NCI-H187 (cell line): Measurements from ENCODE around the gene LAMC3.
"Not testable (repeated sequence)": the region's sequence is repeated elsewhere in the genome, so short reads cannot be mapped to it uniquely, and the experiment has no call there.

Source experiments
- DNase-seq, 2 experiments: peaks; one replicate each; lab custom pipeline; 2025; lab: John Stamatoyannopoulos, UW

LAMC3 gene

DNA sequence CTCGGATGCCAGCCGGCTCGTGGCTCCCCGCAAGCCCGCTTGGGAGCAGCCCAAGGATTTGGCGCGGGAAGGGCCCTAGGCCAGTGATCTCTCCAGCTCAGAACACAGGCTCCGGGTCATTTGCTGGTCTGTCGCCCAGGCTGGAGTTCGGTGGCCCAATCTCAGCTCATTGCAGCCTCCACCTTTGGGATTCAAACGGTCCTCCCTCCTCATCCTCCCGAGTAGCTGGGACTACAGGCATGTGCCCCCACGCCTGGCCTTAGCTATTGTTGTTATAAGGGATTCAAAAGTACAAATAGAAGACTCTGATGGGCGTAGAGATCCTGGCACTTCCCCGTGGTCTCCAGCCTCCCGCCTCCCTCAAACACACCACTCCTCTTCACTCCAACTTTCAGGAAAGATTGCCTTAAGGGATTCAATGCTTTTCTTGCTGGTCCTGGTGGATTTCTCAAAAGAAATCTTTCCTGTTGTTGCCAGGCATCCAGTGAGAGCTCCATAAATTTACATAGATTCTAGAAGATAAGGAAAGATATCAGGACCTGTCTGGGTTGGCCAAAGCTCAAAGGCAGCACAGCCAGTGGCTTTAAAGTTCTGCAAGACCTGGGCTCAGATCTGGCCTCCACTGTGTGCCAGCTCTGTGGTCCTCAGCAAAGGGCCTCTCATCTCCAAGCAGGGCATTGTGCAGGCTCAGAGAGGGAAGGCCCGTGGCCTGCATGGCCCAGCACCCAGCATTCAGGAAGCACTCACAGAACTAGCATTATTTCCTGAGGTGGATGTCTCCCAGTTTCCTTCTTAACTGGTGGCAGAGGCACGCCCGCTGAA, 88.4 kb downstream of the LAMC3 start:
- DNase-seq, result no peak

DNA sequence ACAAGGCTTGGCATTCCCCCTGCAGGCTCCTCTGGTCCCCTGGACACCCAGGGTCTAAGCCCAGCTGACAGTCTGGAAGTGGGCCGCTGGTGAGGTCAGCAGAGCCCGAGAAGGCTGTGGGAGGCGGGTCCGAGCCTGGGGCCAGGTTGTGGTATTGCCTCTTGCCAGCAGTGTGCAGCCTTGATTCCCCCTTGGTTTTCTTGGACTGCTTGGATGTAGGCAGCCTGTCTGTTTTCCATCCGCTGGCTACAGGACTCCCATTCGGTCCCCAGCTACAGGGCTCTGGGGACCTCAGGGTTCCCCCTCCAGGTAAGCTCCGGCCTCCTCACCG, 88.9 kb downstream of the LAMC3 start:
- DNase-seq, result no peak

DNA sequence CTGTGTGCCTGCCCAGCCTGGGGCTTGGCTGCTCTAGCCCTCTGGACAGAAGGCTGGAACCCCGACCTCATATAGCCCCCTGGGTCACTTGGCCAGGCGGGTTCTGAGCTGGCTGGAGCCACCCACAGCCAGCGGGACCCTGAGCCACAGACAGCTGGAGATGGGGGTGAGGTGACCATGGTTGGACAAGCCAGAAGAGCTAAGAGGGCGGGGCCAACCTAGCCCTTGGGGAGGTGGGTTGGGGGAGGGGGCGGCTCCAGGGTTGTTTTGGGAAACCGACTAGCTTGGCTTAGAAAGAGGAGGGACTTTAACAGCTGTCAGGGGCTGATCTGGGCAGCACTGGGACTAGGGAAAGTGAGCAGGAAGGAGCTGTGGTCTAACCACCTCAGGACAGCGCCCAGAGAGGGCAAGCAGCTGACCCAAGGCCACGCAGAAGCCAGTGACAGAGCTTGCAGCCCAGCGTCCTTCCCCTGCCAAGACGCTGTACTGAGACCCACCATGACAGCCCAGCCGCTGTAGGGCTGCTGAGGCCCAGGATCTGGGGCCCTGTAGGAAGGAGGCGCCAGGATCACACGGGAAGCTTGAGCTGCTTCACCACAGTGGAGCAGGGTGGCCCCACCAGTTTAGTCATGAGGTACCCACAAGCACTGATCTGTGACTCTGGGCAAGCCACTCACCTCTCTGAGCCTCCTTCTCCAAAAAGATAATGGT, 89.6 kb downstream of the LAMC3 start:
- no peak for DNase-seq

DNA sequence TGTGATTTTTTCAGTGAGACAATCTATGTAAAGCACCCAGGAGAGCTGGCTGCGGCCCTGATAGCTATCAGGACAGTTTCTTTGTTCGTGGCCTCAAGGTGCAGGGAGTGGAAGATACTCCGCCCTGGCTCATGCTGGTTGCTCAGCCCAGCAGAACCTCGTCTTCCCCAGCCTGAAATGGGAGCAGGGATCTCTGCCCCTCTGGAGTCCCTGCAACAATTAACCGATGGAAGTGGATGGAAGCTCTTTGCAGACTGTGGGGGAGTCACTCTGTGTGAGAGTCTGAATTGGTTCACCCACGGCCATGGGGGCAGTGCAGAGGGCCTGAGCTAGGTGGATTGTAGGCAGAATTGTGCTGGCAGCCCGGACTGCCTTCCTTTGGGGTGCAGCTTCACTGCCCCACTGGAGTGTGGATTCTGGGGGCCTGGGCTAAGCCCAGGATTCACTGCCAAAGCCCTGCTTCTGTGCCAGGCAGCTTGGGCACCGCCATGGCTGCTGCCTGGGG, 90.2 kb downstream of the LAMC3 start:
- DNase-seq, result no peak

DNA sequence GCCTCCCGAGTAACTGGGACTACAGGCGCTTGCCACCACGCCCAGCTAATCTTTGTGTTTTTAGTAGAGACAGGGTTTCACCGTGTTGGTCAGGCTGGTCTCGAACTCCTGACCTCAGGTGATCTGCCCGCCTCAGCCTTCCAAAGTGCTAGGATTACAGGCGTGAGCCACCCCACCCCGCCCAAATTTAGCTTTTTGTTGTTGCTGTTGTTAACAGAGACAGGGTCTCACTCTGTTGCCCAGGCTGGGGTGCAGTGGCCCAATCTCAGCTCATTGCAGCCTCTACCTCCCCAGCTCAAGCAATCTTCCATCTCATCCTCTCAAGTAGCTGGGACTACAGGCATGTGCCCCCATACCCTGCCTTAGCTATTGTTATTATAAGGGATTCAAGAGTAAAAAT, 90.9 kb downstream of the LAMC3 start:
- not testable (repeated sequence) for DNase-seq

DNA sequence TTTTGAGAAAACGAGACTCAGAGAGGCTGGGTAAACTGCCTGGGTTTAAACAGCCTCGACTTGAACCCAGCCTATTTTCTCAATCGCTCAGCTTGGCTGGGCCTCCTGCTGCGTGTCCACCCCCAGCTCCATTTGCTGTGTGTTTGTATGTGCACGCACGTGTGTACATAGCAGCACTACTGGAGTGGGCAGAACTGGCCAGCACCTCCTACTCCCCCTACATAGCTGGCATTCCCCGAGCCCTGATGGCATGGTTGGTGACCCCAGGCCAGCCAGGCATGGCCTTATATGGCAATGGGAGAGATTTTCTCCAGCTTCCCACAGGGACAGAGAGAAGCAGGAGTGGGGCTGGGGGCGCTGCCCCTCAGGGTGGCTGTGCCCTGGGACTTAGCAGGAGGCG, 91.5 kb downstream of the LAMC3 start:
- no peak for DNase-seq

DNA sequence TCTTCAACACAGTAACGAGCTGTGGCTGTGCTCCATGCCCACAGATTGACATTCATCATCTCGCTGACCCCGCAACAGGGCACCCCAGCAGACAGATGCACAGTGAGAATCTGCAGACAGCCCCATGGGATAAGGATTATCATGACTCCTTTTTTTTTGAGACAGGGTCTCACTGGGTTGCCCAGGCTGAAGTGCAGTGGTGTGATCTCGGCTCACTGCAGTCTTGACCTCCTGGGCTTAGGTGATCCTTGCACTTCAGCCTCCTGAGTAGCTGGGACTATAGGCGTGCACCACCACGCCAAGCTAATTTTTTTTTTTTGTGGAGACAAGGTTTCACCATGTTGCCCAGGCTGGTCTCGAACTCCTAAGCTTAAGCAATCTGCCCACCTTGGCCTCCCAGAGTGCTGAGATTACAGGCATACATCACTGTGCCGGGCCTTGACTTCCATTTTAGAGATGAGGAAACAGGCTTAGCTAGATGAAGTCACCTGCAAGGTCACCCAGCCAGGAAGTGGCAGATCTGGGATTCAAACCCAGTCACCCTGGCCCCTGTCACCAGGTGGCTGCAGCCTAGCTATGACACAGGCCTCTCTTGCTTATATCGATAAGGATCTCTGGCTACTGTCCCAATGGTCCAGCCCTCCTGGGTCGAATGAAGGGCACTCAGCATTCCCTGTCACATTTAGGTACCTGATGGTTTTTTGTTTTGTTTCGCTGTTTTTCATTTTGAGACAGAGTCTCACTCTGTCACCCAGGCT, 92.4 kb downstream of the LAMC3 start:
- DNase-seq, result no peak

DNA sequence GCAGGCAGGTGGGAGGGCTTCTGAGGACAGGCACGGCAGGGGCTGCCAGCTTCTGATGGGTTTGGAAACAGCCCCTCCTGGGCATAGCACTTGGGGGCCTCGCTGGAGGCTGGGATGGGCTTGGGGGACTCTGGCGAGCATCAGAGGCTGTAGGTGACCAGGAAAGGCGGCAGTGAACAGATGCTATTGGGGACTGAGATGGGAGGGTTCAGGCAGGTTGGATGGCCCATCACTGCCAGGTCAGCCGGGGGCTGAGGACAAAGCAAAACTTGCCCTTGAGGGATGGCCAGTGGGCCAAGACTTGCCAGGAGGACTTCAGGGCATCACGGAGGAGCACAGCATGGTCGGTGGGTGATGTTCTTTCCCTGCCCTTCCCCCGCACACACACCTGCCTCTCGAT, 94.0 kb downstream of the LAMC3 start:
- DNase-seq, result no peak

DNA sequence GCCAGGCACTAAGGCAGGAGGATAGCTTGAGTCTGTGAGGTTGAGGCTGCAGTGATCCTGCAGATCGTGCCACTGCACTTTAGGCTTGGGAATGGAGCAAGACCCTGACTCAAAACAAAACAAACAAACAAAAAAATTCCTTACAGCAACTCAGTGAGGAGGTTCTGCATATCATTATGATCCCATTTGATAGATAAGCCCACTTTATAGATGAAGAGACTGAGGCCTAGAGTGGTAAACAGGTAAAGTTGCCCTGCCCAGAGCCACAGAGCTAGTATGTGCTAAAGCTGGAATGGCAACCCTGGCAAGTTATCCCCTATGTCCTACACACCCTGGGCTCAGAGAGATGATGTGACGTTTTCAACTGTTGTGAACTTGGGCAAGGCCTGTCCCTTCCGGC, 94.6 kb downstream of the LAMC3 start:
- DNase-seq, result no peak

DNA sequence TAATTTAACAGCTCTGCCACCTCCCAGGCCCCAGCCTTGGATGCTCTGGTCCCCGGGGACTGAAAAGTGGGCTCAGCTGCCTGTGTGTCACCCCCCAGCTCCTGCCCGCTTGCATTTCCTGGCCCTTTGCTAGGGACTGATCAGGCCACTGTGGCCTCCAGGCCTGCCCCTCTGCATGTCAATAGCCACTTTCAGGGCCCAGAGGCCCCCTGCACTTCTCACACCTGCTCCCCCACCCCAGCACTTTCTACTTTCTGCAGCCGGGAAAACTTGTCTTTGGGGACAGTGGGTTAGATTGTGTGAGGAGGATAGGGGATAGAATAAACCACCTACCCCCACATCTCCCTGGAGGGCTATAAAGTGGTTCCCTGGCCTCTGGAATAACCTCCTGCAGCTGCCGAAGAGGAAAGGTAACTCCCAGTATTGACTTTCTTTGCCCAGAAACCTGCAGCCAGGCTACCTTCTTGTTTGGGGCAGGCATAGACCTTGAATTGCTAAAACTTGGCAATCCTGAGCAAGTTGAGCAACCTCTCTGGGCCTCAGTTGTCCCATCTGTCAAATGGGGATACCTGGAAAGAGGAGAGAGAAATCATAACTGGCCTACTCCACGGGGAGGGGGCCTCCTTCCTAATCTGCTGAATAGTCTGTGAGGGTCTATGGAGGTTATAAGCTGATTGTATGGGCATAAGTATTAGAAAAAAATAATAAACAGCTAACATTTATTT, 95.2 kb downstream of the LAMC3 start:
- DNase-seq, result no peak

DNA sequence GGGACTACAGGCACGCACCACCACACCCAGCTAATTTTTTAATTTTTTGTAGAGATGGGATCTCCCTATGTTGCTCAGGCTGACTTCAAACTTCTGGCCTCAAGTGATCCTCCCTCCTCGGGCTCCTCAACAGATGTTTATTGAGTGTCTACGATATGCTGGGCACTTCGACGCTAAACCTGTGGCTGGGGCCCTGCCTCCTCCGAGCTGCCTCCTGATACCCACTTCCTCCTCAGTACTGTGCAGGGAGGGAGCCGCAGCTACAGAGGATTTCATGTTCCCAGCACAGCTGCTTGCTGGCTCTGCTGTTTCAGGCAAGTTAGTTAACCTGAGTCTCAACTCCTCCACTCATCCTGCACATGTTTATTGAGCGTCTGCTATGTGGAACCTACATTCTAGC, 97.0 kb downstream of the LAMC3 start:
- DNase-seq, result no peak

DNA sequence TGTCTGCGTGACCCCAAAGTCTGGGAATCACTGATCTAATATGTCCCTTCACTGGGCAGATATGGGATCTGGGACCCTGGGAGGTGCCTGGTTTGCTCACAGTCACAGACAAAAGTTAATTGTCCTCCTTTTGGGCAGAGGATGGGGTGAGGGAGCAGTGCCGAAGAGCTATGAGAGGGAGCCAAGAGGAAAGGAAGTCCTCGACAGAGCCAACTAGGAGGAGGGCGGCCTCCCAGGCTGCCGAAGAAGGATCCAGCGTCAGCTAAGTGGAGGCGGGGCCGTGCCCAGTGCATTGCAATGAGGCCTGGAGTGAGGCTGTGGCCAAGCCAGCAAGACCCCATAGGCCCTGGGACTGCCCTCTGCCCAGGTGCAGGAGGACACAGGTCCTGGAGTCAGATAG, 98.8 kb downstream of the LAMC3 start:
- no peak for DNase-seq

DNA sequence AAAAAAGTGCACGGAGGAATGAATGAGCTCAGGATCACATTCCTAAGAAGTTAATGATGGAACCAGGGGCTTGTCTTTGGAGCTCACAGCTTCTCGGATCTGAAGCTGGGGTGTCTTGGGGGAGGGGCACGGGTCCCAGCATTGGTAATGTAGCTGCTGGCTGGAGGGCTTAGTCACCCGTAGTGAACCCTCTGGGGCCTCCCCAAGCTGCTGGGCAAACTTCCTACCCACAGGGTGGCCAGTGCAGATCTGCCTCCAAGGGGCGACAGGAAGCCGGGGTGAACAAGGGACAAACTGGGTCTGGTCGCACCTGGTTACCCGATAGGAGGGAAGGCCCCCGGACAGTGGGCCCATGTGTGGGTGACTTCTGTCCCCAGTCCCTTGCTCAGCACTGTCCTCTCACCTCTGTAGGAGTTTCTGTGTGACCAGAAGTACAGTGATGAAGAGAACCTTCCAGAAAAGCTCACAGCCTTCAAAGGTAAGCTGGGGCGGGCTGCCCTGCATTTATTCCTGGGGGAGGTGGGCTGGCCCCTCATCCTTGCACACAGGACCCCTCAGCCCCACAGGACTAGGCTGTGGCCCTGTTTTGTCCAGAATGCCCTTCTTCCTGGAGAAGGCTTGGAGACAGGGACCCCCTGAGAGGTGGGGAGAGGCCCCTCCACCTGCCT, 102.3 kb downstream of the LAMC3 start:
- DNase-seq, result no peak

DNA sequence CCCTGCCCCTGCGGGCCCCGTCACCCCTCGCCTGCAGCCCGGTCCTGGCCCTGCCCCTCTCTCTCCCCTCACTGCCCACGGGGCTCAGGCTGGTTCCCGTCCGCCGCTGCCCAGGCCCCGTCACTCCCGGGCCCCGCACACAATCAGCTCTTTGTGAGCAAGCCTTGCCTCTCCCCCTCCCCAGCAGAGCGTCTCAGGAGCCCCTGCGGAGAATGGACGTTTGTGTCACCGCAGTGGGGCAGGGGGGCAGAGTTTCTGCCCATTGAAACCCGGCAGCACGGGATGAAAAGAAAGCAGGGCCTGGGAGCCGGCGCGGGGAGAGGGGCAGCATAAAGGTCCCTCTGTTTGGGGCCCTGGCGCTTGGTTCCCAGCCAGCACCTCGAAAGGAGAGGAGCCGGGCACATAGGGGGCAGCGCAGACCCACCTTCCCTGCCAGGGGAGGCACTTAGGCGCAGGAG, 102.9 kb downstream of the LAMC3 start:
- DNase-seq, result no peak

DNA sequence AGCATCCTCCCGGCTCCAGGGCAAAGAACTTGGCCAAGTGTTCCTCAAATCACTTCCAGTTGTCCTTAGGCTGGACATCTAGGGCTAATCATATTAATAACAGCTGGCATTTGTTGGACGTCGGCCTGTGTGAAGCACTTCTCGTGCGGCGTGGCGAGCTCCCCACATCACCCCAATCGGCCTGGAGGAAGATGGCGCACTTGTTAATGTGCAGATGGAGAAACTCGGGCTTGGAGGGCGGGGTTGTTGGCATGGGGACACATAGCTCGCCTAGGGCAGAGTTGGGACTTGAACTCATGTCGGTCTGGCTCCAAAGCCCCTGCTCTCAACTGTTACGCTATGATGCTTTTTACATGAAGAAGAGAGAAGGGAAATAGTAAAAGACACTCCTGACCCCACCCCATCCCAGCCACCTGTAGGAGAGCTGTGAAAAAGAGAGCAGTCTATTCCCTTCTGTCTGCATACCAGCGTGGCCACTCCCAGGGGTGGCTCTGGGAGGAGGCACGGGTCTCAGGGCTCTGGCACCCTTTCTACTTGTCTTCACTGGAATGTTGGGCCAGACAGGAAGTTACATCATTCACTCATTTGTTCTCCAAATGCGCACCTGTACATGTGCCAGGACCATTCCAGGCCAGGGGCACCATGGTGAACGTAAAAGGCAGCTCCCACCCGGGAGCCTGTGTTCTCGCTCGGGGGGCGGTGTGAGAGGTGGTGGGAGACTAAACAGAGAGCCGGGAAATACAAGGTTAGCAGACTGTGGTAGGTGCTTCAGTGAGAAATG, 103.6 kb downstream of the LAMC3 start:
- no peak for DNase-seq

DNA sequence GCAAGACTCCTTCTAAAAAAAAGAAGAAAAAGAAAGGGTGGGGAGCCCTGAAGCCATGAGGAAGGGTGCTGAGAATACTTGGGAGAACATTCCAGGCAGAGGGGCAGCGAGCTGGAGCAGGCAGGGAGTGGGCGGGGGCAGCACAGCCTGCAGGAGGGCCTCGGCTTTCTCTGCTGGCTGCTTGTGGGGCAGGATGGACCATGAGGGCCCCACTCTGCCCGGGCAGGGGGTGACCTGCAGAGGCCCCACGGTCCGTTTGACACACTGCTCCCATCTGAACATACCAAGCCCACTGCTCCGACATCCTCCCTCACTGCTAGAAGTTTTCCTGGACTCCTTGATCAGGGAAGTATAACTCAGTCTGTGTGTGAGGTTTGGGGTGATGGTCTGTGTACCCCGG, 104.7 kb downstream of the LAMC3 start:
- no peak for DNase-seq

DNA sequence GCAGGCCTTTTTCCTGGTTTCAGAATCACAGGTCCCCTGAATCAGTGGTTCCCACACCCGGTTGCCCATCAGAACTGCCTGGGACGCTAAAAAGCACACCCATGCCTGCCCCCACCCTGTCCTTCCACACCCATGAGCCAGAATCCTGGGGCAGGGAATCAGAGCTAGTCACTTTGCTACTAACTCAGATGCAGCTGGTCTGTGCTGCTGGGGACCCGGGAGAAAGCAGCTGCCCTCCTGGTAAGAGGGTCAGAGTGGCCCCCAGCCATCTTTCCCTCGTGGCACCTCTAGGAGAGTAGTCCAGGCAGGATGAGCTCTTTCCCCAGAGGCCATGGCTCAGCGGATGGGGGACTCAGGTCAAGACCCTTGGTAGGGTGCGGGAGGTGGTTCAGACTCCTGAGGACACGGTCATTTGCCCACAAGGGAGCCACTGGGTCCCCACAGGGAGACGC, 105.1 kb downstream of the LAMC3 start:
- DNase-seq, result no peak

DNA sequence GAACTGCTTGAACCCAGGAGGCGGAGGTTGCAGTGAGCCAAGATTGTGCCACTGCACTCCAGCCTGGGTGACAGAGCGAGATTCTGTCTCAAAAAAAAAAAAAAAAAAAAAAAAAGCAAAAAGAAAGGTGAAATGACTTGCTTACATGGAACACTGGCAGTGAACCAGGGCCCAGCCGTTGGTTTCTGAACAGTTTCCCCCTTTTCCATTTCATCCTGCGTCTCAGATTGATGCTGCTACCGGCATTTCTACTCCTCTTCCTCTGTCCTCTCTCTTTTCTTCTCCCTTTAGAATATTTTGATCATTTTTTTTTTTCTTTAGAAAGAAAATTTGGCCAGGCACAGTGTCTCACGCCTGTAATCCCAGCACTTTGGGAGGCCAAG, 106.4 kb downstream of the LAMC3 start:
- not testable (repeated sequence) for DNase-seq

DNA sequence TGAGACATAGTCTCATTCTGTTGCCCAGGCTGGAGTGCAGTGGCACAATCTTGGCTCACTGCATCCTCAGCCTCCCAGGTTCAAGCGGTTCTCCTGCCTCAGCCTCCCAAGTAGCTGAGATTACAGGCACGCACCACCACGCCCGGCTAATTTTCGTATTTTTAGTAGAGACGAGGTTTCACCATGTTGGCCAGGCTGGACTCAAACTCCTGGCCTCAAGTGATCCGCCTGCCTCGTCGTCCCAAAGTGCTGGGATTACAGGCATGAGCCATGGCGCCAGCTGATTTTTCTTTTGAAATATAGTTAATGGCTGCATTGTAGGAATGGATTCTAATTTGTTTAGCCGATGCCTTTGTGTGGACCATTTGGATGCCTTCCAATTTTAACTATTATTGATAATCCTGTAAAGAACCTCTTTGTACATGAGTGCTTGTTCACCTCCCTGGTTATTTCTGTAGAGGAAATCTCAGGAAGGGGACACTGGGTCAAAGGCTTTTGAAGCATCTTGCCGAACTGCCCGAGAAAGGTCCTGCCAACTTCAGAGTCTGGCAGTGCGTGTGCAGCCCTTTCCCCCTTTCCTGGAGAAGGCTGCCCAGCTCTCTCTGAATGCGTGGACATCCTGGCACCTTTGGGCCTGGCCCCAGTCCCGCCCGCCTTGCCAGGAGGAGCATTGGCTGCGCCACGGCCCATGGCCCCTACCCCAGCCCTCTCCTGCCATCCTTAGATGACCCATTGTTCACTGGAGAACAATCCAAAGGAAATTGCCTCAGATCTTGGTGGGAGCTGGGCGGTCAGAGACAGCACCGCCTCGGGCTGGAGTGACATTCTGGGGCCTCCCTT, 107.5 kb downstream of the LAMC3 start:
- no peak for DNase-seq
